GM13976 (cell line): Measurements from ENCODE around the gene CD164L2.

Experiments
- DNase-seq: peaks from one replicate; pipeline ENCODE4 v3.0.0; 2012; ENCODE audit warnings: low spot score
- CTCF ChIP-seq: IDR thresholded peaks from 2 replicates; pipeline ENCODE4 v1.5.1; 2012; ENCODE audit warnings: borderline replicate concordance, mild to moderate bottlenecking; ENCODE audit not compliant: insufficient read depth; ENCODE audit errors: extremely low read depth, missing control alignments, control extremely low read depth
- in situ Hi-C: fragments of 300-500 bp; cut with MboI; formaldehyde crosslinking; loops from one replicate; pipeline ENCODE4 v1.12.0; 2022; ENCODE audit warnings: low sequenced_read_pairs, mixed read lengths, inconsistent platforms; ENCODE audit not compliant: unreplicated experiment

Gene CD164L2

GRCh38 chr1:27358038-27358927 is 24.9 kb downstream of the CD164L2 start:
- in situ Hi-C loops: no loop called here
- TF ChIP-seq CTCF: no peak
- no peak for DNase-seq

DNA sequence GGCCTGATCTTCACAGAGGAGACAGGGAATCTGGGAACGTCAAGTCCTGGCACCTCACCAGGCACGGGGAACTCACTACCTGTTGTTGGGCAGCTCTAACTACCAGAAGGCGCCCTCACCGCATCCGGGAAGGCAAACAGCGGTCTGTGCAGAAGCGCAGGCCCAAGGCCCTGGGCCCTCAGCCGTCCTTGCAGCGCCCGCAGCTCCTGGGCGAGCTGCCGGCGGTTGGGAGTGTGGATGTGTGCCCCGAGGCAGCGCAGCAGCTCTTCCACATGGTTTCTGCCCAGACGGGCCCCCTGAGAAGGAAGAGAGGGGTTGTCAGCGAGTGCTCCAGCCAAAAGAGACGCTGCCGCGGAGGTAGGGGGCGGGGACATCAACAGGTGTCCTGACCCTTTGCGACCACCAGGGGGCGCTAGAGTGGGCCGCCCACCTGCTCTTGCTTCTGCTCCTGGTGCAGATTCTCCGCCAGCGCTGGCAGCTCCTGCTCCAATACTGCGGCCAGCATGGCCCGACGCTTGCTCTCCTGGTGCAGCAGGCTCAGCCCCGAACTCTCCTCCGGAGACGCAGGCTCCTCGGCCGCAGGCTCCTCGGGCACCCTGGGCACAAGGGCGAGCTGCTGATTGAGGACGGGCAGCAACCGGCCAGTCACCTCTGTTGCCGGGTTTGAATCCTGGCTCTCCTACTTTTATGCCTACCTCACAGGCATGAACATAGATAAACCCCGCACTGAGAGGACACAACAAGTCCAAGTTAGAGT is 25.7 kb downstream of the CD164L2 start:
- peak; percentile 97 for DNase-seq
- in situ Hi-C loops: no loop called here
- peak; percentile 92 for TF ChIP-seq CTCF

GRCh38 chr1:27356619-27357280 is 26.4 kb downstream of the CD164L2 start:
- no peak for DNase-seq
- no peak for TF ChIP-seq CTCF
- in situ Hi-C loops: no loop called here

DNA sequence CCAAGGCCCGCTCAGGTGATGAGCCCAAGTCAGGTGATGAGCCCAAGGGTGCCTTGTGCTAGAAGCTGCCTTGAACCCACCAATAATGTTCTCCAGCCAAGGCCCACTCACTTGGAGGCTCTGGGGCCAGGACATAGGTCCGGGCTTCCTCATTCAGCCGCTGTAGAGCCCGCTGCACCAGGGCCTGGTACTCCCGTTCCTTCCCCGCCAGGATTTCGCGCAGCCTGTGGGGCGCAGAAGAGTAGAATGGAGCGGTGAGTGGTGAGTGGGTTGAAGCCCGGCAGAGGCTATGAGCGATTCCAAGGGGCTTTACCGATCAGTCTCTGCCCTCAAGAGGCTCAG is 26.9 kb downstream of the CD164L2 start:
- no peak for DNase-seq
- in situ Hi-C loops: no loop called here
- TF ChIP-seq CTCF: no peak

- no peak for DNase-seq
- in situ Hi-C loops: no loop called here
- no peak for TF ChIP-seq CTCF
Measured at GRCh38 chr1:27355683-27356082, 27.4 kb downstream of the CD164L2 start.

- no peak for TF ChIP-seq CTCF
- in situ Hi-C loops: no loop called here
- DNase-seq: no peak
Measured at GRCh38 chr1:27353629-27354028, 29.5 kb downstream of the CD164L2 start.
